Measurements from ENCODE around the gene ECE1.

DNA sequence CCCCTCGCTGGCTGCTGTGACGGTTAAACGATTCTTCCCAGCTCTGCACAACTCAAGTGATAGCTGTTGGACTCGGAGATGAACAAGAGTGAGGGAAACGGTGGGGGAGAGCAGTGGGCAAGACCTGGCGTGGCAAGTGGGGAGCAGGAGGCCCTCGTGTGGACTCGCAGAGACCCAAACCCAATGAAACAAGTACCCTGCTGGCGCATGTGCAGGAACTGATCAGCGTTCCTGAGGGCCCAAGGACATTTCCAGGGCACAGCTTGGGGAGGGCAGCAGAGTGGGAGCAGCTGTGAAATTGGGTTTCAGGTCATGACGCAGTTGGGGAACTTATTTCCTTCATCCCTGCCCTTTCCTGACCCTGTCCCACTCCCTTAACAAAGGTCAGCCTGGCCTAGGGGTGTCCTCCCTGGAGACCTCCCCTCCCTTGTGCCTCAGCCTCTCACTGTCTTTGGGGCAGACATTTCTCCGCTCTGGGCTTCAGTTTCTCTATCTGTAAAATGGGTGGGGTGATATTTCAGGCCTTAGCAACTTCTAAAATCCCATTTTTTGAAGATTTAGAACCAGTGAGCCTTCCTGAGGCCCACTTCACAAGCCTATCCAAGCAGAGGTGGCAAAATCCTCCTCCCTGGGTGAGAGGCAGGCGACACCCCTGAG, 27.9 kb upstream of the ECE1 start:
- TF ChIP-seq EZH2 (IDR thresholded peaks at IDR 0.05; ENCODE audit: insufficient read depth, poor library complexity, severe bottlenecking) (no peak), EZH2phosphoT487 (IDR thresholded peaks at IDR 0.05; ENCODE audit: insufficient read depth, low read depth) (no peak)
